Heart left ventricle (tissue), 16 donors: Measurements from ENCODE around the gene LAMB3. TPM values are rescaled to one million over a fixed set of nuclear protein-coding genes. Genes with fewer than 3 reads are reported as not detected.

ENCODE experiments used
- ATAC-seq, 4 donors: fragments of 200-7000 bp; cut with Tn5 transposase; one replicate each; pipeline ENCODE4 v1.9.1; 2020 to 2022; ENCODE audit warnings: moderate library complexity in 4 of 4, mild to moderate bottlenecking in 3 of 4, moderate number of reproducible peaks in 1 of 4
- DNase-seq, 5 donors: peaks; one replicate each; pipeline ENCODE4 v3.0.0-alpha.2; 2020
- H3K27ac ChIP-seq, 12 donors: fragments of 200-600 bp; sonication (generic) in 4 of 12; one replicate each; pipeline versions ENCODE4 v1.5.0 to v1.8.0; 2016 to 2022; ENCODE audit warnings: mild to moderate bottlenecking in 2 of 12
- H3K27me3 ChIP-seq, 9 donors: fragments of 200-600 bp; sonication (generic) in 2 of 9; one replicate each; pipeline versions ENCODE4 v1.5.1 to v1.8.0; 2016 to 2022; ENCODE audit warnings: mild to moderate bottlenecking in 3 of 9
- H3K36me3 ChIP-seq, 9 donors: fragments of 200-600 bp; sonication (generic) in 2 of 9; one replicate each; pipeline versions ENCODE4 v1.5.0 to v1.8.0; 2018 to 2022; ENCODE audit warnings: mild to moderate bottlenecking in 2 of 9
- H3K4me1 ChIP-seq, 12 donors: fragments of 200-600 bp; sonication (generic) in 4 of 12; one replicate each; pipeline versions ENCODE4 v1.5.0 to v1.8.0; 2016 to 2022; ENCODE audit warnings: mild to moderate bottlenecking in 3 of 12
- H3K4me3 ChIP-seq, 12 donors: fragments of 200-600 bp; sonication (generic) in 4 of 12; one replicate each; pipeline versions ENCODE4 v1.5.0 to v1.8.0; 2017 to 2022; ENCODE audit warnings: mild to moderate bottlenecking in 9 of 12, moderate library complexity in 4 of 12
- H3K9me3 ChIP-seq, 12 donors: fragments of 200-600 bp; sonication (generic) in 4 of 12; one replicate each; pipeline versions ENCODE4 v1.5.0 to v1.8.0; 2016 to 2022; ENCODE audit warnings: mild to moderate bottlenecking in 1 of 12
- POLR2A ChIP-seq, 2 donors: fragments of 450-650 bp; IDR thresholded peaks; one replicate each; pipeline ENCODE4 v1.6.1; 2017; ENCODE audit warnings: antibody characterized with exemption in 2 of 2, mild to moderate bottlenecking in 2 of 2, moderate library complexity in 2 of 2
- WGBS, 4 donors: extraction: QIAGEN DNeasy Blood & Tissue Kit in 2 of 4; methylation state at CpG; one replicate each; pipeline versions ENCODE4 v1.1.5 to v1.1.7; 2013 to 2018; 5-methylcytosine and 5-hydroxymethylcytosine counted together
- intact Hi-C, 10 donors: fragments of 100-400 bp; cut with DNase I; formaldehyde crosslinking; loops; one replicate each; pipeline versions ENCODE4 v1.11.1 to v1.14.2; 2022
- polyA plus RNA-seq, 2 donors: library from polyadenylated mRNA; stranded (reverse); fragments of 200-250 nt; gene quantifications; one replicate each; pipeline ENCODE4 v1.2.3, GENCODE V29; 2013
- total RNA-seq, 9 donors: library from RNA; depleted of rRNA in 2 of 9; stranded (reverse); fragments of >200 nt in 2 of 9; fragmentation: NEBNext Ultra II Directional in 3 of 9; extraction: Animal tissue kit (Norgen Biotek cat#: 25700) in 3 of 9; gene quantifications; one replicate each; pipeline versions ENCODE4 v1.1.0 to v1.2.4, GENCODE V29; 2016 to 2023
- TF ChIP-seq, protein P1 (sequence below), 12 donors: fragments of 200-600 bp; sonication (generic) in 4 of 12; IDR thresholded peaks; one replicate each; pipeline versions ENCODE4 v1.5.0 to v1.8.0; 2018 to 2022; ENCODE audit warnings: antibody characterized with exemption in 12 of 12, mild to moderate bottlenecking in 5 of 12
- donor health status: ischemic (EF 13 %, LVEDD 7.1; RV severe dilation, severe dysfunction).
- donor health status: healthy with polysubstance abuse.
- donor health status: DM: no; HTN: yes; CAD: no.
- donor health status: DM: no; HTN: no; CAD: no.
- donor health status: ischemic (EF 25% LVEDD 6.9; RV normal size, moderate dysfunction).
- donor health status: ischemic (EF 25% LVEDD 5.7; RV mildly dilated, moderate dysfunction).
- donor health status: healthy.
- donor health status: DM: yes; HTN: yes; CAD: no.
- donor health status: ischemic (EF 35%, LVEDD 5.7; RV mildly dilated, moderate dysfunction).
- donor health status: nonischemic (EF 11% LVEDD 7.7; RV severe dilation, severe dysfunction).
- donor health status: DM: yes; HTN: yes; CAD: no.
- donor health status: PGD.
- donor health status: ischemic (EF 29% LVEDD 5.4; RV normal size, mild dysfunction).
- donor health status: nonischemic (EF 23%, LVEDD 6.1; RV moderate dilation, normal function).

LAMB3 gene
- total and polyA plus RNA-seq, 11 donors, result 0.83 to 7.4 (median 3.6) TPM

DNA sequence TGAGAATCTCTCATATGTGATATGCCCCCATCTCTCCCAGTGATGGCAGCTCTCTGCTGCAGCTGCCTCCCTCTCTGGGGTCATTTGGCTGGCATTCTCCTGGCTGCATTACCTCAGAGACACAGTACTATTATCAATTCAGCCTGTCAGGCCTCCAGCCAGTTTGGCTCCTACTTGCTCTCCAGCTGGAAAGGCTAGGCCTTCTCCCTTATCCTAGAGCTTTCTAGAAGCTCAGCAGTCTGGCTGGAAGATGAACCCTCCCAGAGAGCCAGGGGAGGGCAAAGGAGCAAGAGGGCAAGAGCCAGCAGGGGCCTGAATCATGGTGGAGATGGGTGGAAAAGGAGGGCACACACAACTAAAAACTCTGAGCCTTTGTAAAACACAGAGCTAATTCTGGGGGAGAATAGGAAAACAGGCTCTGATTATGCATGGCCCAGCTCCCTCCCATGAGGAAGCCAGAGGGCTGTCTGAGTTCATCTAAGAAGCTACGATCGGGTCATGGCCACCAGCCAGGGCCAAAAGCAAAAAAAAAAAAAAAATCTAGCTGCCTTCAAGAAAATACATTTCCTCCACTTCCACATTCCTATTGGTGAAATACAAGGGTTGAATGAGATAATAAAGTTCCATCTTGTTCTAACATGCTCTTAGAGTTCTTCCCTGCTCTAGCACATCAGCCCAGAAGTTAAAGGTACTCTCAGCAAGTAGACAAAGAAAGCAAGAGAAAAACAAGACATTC is 8.8 kb downstream of the LAMB3 start:
- Histone ChIP-seq H3K4me1 (peaks cover 16 to 84% (median 73%) of the 10 kb centered on the region in 12 donors), H3K4me3 (no peak overlapping the region), H3K36me3 (no peaks in the 10 kb centered on the region), H3K27me3 (no peaks in the 10 kb centered on the region), H3K27ac (peak overlapping the region; percentile 38 to 94 (median 90)), H3K9me3 (no peaks in the 10 kb centered on the region)
- DNase-seq (peak in 4 of 5 donors; percentile 80 to 91 (median 85)), ATAC-seq (peak; percentile 68 to 87 (median 80))
- 0 to 7% (median 5%) methylated on average over 2 of the region's 2 CpGs for WGBS, 4 donors
- intact Hi-C loops, result loop anchor here in 8 of 10 donors (2.0 to 5.0 kb wide), 6 partner anchors 31 to 103 kb away; partner anchors contain the start of gene G0S2 (in 4 of the 8)
- TF ChIP-seq, protein P1, sequence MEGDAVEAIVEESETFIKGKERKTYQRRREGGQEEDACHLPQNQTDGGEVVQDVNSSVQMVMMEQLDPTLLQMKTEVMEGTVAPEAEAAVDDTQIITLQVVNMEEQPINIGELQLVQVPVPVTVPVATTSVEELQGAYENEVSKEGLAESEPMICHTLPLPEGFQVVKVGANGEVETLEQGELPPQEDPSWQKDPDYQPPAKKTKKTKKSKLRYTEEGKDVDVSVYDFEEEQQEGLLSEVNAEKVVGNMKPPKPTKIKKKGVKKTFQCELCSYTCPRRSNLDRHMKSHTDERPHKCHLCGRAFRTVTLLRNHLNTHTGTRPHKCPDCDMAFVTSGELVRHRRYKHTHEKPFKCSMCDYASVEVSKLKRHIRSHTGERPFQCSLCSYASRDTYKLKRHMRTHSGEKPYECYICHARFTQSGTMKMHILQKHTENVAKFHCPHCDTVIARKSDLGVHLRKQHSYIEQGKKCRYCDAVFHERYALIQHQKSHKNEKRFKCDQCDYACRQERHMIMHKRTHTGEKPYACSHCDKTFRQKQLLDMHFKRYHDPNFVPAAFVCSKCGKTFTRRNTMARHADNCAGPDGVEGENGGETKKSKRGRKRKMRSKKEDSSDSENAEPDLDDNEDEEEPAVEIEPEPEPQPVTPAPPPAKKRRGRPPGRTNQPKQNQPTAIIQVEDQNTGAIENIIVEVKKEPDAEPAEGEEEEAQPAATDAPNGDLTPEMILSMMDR (IDR thresholded peaks at IDR 0.05), result peak in 2 of 12 donors; percentile 6 to 27
- TF ChIP-seq POLR2A (IDR thresholded peaks at IDR 0.05), result no peak

DNA sequence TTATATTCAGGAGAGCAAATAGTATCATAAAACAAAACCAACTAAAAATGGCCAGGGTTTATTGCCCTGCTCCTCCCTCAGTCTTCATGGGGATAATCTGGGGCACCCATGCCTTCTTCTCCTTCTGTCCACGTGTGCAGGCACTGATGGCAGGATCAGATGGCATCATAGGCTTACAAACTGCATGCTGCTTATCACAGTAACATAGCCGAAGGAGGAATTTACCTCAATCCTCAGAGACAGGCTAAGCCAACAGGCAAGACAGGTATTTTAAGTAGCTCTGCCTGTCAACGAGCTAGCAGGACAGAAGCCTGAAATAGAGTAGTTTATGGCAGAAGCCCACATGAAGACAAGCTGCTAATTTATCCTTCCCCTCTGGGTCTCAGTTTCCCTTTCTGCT is 9.4 kb downstream of the LAMB3 start:
- TF ChIP-seq, protein P1 (IDR thresholded peaks at IDR 0.05), result no peak
- TF ChIP-seq POLR2A (IDR thresholded peaks at IDR 0.05), result no peak
- H3K4me3 ChIP-seq, result no peak overlapping the region
- H3K4me1 ChIP-seq, result peaks cover 16 to 78% (median 67%) of the 10 kb centered on the region in 12 donors
- intact Hi-C loops, result loop anchor here in 8 of 10 donors (2.0 to 5.0 kb wide), 6 partner anchors 32 to 104 kb away; partner anchors contain the start of gene G0S2 (in 4 of the 8)
- ATAC-seq (peak; percentile 27 to 68 (median 54)), DNase-seq (peak in 1 of 5 donors; percentile 32)
- WGBS, 4 donors, result 22 to 37% (median 28%) methylated on average over 3 of the region's 3 CpGs
- H3K36me3 ChIP-seq, result no peaks in the 10 kb centered on the region
- peak overlapping the region; percentile 38 to 94 (median 90) for H3K27ac ChIP-seq
- no peaks in the 10 kb centered on the region for H3K27me3 ChIP-seq
- H3K9me3 ChIP-seq, result no peaks in the 10 kb centered on the region

DNA sequence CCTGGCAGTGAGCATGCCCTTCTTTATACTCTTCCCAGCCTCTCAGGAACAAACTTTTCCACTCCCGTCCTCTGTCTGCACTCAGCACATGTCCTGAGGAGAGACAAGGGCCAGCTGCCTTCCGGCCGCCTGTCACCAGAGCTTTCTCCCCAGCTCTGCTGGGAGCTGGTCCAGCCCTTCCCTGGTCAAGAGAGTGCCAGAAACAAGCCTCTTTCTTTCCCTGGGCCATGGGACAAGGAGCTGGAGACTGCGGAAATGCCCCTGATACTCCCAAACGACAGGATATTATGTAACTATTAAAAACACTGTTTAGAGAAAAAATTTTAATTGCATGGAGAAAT is 10.4 kb downstream of the LAMB3 start:
- WGBS, 4 donors, result 2 to 10% (median 7%) methylated on average over 5 of the region's 5 CpGs
- intact Hi-C loops, result loop anchor here in 9 of 10 donors (2.0 to 5.0 kb wide), 6 partner anchors 33 to 105 kb away; partner anchors contain the start of gene G0S2 (in 5 of the 9)
- TF ChIP-seq POLR2A (IDR thresholded peaks at IDR 0.05), result no peak
- TF ChIP-seq, protein P1 (IDR thresholded peaks at IDR 0.05), result no peak
- DNase-seq (peak; percentile 90 to 95 (median 92)), ATAC-seq (peak; percentile 91 to 93 (median 92))
- no peaks in the 10 kb centered on the region for H3K27me3 ChIP-seq
- no peak overlapping the region for H3K4me3 ChIP-seq
- no peaks in the 10 kb centered on the region for H3K9me3 ChIP-seq
- H3K4me1 ChIP-seq, result peaks cover 16 to 74% (median 57%) of the 10 kb centered on the region in 12 donors
- H3K36me3 ChIP-seq, result no peaks in the 10 kb centered on the region
- peak overlapping the region; percentile 79 to 94 (median 90) for H3K27ac ChIP-seq

DNA sequence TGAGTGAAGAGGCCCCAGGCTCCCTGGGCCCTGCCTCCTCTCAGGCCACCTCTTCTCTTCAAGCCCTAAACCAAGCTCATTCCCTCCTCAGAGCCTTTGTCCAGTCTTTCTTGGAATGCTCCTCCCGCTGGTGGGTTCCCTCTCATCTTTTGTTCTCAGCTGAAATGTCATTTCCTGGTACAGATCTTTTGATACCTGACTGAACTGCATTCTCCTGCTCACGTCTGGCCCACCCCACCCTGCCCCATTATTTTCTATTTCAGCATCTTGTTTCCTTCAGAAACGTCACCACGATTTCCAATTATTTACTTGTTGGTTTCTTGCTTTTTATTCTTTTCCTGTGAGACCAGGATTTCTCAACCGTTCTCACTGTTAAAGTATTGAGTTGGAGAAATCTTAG is 16.4 kb downstream of the LAMB3 start:
- TF ChIP-seq, protein P1 (IDR thresholded peaks at IDR 0.05), result no peak
- intact Hi-C loops, result loop anchor here in 1 of 10 donors (5.0 to 10.0 kb wide), 2 partner anchors 41 to 109 kb away; partner anchors contain the start of gene G0S2
- no peak overlapping the region for H3K4me3 ChIP-seq
- no peak overlapping the region for H3K27ac ChIP-seq
- peaks cover 0 to 29% (median 10%) of the 10 kb centered on the region in 12 donors for H3K4me1 ChIP-seq
- H3K9me3 ChIP-seq, result no peaks in the 10 kb centered on the region
- H3K36me3 ChIP-seq, result no peaks in the 10 kb centered on the region
- H3K27me3 ChIP-seq, result no peaks in the 10 kb centered on the region
- 72 to 80% (median 76%) methylated on average over 5 of the region's 5 CpGs for WGBS, 4 donors
- no peak for ATAC-seq
- DNase-seq, result no peak
